GM19025 (cell line): ENCODE results near the gene KLF12.

Source experiments
- ATAC-seq: cut with Tn5 transposase; IDR thresholded peaks from one replicate; pipeline ENCODE4 v1.9.1; 2021; ENCODE audit warnings: mild to moderate bottlenecking, low read depth, moderate library complexity; ENCODE audit not compliant: unreplicated experiment

Gene KLF12

DNA sequence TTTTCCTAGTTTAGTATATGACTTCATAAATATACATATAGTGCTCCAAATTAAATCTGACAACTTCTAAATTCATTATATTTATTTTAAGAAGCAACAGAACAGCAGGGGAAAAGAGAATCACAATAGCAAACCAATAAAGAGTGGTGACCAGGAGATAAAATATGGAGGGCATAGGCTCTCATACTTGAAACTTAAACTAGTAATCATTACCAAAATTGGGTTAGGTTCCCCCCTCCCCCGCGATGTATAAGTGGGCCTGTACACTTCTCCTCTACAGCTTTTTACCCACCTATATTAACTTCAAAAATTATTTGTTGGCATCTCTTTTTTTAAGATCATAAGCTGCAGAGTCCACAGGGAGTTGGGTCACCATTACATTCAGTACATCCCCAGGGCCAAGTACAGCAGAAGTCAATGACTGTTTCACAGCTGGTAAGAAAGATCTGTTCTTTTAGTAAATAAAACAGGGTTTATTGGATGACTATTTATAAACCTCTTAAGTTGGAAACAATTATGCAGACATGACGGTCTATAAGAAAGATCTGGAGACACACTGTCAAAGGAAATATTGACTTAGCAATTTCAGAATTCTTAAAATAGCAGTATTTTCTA, 29.4 kb downstream of the KLF12 start:
- no peak for ATAC-seq

DNA sequence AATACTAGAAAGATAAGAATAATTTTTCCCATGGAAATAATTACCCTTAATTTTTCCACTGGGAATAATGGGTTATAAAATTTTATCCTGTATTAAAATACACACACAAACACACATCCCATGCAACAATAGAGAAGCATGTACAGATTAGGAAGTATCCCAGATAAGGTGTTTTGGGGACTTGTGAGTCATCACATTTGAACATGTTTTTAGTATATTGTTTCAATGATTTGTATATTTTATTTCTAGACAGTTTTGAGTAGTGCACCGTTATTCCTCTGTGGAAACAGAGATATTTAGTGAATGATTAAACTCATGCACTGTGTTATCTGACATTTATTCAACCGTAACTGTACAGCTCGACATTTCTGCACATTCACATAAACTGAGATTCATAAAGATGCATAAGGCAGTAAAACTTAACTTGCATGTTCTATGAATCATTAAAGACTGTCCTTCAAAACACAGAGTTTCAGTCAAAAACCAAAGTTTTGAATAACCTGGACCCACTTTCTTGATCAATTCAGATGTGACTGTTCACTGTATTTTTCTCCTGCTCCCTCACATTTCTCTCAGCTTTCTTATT, 30.1 kb downstream of the KLF12 start:
- no peak for ATAC-seq

DNA sequence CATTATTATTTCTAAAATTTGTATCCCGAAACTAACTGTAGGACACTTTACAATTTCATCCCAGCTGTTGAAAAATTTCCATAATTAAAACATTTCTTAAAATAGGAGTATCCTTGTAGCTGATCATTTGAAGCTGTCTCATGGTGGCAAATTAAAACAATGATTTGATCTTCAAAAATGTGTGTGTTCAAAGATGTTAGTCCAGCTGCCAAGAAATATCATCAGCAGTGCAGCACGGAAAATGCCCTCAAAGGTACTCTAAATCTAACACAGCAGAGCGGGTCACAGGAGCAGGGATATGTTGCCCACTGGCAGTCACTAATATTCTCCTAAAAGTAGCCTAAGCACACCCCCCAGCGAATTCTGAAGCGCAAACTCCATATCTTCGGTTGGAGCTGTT, 31.0 kb downstream of the KLF12 start:
- ATAC-seq = no peak

DNA sequence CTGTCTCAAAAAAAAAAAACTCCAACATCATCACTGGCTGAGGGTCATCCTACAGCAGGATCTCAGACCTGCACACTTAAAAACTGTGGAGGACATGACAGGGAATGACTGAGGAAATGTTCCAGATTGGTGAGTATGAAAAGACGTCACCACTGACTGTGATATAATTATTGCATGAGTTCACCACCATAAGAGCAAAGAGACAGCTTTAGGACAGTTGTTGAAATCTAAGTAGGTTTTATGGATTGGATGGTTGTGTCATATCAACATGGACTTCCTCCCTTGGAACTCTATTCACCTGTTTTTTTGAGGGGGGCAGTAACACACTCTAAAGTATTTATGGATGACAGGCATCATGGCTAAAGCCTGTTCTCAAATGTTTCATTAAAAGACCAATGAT, 31.5 kb downstream of the KLF12 start:
- ATAC-seq = no peak

DNA sequence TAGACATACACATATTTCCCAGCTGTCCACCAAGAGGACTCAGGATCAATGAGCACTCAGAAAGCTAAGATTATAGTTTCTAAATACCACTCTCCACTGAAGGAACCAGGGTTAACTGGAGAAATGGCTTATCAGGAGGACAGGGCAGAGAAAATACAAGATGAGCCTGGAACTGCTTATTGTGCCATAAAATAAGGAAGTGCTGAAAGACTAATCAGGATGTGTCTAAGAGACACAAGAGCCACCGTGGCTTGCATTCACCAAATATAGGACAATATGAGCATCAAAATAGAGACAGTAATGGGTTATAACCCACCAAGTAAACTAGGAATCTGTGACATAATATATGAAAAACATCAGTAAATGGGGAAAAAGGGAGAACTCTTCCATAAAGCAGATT, 32.8 kb downstream of the KLF12 start:
- ATAC-seq = no peak

DNA sequence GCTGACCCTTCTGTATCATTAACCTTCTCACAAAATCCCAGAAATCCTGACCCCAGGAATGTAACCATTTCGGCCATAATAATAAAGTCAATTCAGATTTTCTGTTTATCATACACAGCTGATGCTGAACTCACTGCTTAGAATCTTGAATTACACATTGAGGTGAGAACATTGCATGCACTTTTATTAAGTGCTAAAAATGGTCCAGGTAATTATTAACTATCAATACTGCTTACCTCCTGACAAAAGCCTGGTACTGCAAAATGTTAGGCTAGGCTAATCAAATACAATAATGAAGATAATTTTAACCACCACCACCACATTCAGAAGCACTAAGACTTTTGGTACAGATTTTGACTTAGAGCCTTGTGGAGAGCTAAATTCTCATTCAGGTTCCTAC, 36.1 kb downstream of the KLF12 start:
- ATAC-seq = no peak

DNA sequence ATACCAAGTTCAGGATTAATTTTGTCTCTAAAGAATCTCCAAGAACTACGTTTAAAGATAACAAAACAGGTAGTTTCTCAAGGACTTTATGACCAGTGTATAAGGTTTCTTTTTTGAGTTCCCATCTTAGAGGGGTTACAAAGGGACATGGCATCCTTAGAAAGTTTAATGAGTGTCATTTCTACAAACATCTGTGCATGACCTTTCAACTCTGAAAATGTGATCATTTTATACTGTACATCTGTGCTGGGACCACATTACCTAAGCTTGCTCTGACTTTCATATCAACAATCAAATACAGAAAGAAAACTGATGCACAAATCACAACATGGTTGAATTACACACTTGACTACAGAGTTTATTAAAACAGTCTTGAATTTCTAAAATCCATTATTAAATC, 37.1 kb downstream of the KLF12 start:
- ATAC-seq = no peak

DNA sequence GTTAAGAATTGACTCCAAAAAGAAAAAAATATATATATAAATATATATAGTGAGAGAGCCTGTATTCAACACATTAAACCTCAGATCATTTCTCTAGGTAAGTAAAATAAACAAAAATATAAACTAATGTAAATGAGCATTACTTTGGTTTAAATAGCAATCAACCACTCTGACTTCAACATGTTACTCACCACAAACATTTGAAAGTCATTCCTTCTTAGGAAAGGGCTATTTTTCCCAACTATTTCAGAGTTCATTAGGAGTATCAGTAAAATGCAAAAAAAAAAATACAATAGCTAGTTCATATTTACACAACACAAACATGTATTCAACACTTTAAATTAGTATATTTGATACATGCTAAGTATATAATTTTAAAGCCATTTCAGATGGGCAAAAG, 40.5 kb downstream of the KLF12 start:
- no peak for ATAC-seq

DNA sequence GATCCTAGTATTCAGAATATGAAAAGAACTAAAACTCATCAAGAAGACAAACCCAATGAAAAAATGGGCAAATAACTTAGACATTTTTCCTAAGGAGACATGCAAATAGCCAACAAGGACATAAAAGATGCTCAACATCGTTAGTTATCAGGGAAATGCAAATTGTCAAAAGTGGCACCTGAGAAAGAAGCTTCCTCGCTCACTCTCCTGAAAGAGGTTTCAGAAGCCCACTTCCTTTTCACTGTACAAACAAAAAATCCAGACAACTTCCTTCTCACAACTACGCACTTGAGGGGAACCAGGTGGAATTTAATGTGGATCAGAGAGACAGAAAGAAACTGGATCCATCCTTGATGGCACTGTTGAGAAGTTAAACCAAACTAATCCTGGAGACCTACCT, 41.5 kb downstream of the KLF12 start:
- no peak for ATAC-seq

DNA sequence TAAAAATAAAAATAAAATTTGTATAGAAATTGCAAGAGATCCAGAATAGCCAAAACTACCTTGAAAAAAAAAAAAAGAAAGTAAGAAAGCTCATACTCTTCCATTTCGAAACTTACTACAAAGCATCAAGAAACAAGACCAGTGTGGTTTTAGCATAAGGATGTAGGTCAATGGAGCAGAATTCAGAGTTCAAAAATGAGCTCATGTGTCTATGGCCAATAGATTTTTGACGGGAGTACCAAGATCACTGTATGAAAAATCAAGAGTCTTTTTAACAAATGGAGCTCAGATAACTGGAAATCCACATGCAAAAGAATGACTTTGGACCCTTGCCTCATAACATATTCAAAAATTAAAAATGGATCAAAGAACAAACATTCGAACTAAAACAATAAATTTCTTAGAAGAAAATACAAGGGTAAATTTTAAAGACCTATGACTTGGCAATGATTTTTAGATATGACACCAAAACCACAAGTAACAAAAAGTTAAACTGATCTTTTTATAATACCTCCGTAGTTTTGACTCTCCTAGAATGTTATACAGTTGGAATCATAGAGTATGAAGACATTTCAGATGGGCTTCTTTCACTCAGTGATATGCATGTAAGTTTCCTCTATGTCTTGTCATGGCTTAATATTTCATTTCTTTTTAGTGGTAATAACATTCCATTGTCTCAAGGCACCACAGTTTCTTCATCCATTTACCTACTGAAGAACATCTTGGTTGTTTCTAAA, 43.2 kb downstream of the KLF12 start:
- ATAC-seq = no peak

DNA sequence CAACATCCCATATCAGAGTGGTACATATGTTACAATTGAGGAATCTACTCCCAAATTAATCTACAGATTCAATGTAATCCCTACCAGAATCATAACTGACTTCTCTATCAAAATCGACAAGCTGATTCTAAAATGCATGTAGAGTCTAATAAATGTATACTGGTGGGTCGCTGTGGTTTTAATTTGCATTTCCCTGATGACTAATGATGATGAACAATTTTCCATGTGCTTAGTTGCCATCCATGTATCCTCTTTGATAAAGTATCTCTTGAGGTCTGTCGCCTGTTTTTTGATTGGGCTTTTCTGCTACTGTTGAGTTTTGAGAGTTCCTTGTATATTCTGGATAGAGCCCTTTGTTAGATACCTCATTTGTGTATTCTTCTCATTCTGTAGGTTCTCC, 43.8 kb downstream of the KLF12 start:
- no peak for ATAC-seq

DNA sequence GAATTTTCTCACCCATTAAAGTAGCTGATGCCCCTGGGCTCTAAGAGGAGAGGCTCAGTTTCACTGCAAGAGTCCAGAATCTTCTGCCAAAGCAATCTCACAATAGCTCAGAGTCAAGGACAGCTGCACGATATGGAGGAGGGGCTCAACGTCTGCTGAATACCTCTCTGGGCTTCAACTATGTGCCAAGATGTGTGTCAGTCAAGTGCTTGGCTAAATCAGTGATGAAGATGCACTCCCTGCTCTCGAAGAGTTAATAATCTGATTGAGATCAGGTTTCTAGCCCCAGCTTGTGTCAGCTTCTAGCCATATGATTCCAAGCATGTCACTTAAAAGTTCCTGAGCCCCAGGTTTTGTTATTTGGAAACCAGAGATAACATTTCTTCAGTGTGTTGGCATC, 46.8 kb downstream of the KLF12 start:
- ATAC-seq = no peak
